GM19240 (cell line): ENCODE data around the gene TFDP1.

Experiments
- DNase-seq: peaks from one replicate; pipeline ENCODE4 v3.0.0; 2011; ENCODE audit warnings: low spot score; ENCODE audit not compliant: insufficient read length

TFDP1 gene

GRCh38 chr13:113597391-113598080 is 13.0 kb downstream of the TFDP1 start:
- DNase-seq, result no peak

- no peak for DNase-seq
These were observed 13.5 kb downstream of the TFDP1 start for GRCh38 chr13:113598081-113598410.

- DNase-seq, result no peak
These were observed 13.9 kb downstream of the TFDP1 start for GRCh38 chr13:113598481-113598880.

GRCh38 chr13:113599391-113599790 is 14.8 kb downstream of the TFDP1 start:
- no peak for DNase-seq

DNA sequence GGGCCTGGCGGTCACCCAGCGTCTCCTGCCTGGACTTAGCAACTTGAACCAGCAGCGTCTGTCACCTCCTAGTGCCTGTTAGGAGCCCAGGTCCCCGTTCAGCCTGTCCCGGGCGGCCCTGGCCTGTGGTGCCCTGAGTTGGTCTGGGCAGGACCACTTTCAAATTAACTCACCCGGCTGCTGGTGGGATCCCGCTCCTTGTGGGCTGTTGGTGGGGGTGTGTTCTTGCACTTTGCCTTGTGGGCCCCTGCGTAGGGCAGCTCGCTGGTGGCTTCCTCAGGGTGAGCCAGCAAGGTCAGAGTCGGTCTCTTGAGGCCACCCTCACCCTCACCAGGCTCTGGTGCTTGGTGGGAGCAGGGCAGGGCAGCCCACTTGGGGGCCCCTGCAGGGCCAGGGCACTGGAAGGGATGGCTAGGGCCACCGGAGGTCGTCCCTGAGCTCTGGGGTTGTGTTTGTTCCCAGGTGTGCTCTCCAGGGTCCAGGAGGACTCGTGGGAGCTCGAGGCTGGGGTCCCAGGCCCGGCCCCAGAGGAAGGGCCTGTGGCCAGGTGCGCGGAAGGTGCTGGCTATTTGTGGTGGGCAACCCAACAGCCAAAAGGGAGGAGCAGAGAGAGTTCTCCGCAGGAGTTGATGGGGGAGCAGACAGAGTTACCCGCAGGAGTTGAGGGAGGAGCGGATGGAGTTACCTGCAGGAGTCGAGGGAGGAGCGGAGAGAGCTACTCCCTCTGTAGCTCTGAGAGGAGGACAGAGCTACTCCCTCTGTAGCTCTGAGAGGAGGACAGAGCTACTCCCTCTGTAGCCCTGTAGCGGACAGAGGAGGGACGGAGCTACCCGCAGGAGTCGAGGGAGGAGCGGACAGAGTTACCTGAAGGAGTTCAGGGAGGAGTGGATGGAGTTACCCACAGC is 16.9 kb downstream of the TFDP1 start:
- DNase-seq, result no peak

GRCh38 chr13:113602291-113602988 is 17.9 kb downstream of the TFDP1 start:
- DNase-seq, result no peak

DNA sequence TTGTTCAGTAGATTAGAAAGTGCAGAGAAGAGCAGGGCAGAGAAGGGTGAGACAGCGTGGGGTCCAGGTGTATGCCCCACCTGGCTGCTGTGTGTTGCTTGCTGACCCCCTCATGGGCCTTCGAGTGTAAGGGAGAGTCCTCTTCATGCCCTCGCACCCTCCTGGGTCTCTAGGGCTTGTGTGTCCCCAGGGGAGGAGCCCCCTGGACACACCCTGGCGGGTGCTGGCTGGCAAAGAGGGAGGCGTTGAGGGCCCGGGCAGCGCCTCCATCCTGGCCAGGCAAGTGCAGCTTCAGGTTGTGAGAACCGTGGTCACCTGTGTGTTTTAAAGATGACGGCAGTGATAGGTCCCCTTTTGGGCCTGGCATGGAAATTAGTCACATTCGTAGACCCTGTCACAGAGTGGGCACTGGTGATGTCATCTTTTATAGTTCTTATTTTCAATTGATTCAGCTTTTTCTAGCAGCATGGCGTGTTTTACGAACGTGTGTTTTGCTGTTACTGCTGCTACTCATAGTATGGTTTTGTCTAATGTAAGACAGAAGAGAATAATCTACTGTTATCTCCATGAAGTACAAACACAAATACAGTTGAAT is 18.7 kb downstream of the TFDP1 start:
- no peak for DNase-seq

DNA sequence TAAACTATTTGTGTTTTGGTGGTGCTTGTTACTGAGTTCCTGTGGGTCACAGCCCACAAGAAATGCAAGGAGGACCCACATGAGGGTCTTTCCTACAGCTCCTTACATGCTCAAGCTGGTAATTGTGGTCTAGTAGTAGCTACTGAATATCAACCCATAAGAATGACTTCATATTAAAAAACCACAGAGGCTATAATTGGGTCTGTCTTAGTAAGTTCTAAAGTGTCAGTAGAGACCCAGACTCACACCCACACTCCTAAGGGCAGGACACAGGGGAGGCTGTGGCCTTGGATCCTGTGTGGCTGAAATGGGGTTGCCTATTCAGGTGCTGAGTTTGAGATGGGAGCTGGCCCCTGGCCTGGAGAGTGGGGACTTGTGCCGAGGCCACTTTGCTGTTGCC is 19.6 kb downstream of the TFDP1 start:
- no peak for DNase-seq

DNA sequence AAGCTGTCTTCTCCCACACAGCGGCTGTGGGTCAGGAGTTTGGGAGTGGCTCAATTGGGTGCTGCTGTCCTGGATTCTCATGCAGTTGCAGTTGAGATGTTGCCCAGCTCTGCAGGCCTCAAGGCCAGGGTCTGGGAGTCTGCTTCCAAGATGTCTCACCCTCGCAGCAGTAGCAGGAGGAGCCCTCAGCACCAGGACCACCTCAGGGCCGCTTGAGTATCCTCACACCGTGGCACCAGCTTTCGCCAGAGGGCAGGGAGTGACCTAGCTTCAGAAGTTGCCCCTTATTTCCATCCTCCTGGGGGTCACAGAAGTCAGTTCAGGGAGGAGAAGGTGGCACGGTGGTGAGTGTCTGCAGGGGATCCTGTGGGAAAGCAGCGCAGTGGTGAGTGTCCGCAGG is 20.9 kb downstream of the TFDP1 start:
- DNase-seq, result no peak

- DNase-seq, result no peak
These were observed 21.4 kb downstream of the TFDP1 start for GRCh38 chr13:113605866-113606438.

- no peak for DNase-seq
These were observed 22.7 kb downstream of the TFDP1 start for GRCh38 chr13:113607056-113607888.

GRCh38 chr13:113607889-113608635 is 23.5 kb downstream of the TFDP1 start:
- DNase-seq, result no peak

DNA sequence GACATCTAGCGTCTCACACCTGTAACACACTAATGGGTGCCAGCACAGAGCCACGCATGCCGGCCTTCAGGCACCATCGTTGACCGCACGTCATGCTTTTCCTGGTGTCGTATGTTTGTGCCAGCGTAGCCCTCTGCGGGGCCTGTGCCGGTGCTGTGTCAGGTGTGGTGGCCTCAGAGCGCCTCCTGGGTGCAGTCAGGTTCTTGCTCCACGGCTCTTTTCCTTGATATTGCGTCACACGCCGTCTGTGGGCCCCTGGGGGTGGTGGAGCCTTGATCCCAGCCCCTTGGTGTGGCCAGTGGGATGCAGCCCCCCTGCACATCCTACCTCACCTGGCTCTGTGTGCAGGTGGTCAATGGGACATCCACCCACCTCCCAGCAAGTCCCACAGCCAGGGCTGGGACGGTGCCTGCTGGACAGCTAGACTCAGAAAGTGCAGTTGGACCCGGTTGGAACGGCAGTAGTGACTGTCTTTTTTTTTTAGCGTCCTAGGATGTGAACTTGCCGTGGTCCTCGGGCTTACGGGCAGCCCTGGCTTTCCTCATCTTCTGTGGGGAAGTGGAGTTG is 24.5 kb downstream of the TFDP1 start:
- DNase-seq, result no peak

GRCh38 chr13:113609616-113610015 is 25.1 kb downstream of the TFDP1 start:
- no peak for DNase-seq

- DNase-seq, result no peak
These were observed 25.7 kb downstream of the TFDP1 start for GRCh38 chr13:113610266-113610665.

- no peak for DNase-seq
These were observed 27.4 kb downstream of the TFDP1 start for GRCh38 chr13:113611996-113612395.

DNA sequence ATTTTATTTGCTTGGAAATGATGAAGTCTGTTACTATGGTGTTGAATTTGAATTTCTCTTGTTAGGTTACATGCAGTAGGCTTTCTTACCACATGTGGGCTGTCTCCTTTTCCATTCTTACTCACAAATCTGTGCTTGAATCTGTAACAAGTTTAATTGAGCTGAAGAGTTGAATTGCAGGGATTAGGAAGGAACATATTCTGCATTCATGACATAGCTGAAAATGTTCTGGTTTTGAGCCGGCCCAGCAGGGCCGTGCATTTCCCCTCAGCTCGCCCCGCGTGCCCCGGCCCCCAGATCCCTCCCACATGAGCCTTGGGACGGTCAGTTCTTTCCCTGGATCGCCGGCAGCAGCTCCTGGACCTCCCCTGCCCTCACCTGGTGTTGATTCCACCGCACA is 28.1 kb downstream of the TFDP1 start:
- DNase-seq, result no peak

DNA sequence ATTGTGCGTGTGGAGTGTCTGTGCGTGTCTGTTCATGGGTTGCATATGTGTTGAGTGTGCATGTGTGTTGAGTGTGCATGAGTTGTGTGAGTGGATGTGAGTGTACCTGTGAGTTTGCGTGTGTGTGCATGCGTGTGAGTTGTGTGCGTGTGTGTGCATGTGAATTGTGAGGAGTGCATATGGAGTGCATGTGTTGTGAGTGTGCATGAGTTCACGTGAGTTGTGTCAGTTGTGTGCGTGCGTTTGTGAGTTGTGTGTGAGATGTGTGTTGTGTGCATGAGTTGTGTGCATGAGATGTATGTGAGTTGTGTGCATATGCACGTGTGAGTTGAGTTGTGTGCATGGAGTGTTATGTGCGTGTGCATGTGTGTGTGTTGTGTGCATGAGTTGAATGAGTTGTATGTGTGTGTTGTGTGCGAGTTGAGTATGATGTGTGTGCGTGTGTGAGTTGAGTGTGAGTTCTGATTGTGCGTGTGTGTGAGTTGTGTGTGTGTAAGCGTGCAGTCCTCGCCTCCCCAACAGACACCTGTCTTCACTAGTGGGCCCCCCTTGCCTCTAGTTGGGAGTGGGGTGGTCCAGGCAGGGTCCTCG is 29.3 kb downstream of the TFDP1 start:
- DNase-seq, result no peak

DNA sequence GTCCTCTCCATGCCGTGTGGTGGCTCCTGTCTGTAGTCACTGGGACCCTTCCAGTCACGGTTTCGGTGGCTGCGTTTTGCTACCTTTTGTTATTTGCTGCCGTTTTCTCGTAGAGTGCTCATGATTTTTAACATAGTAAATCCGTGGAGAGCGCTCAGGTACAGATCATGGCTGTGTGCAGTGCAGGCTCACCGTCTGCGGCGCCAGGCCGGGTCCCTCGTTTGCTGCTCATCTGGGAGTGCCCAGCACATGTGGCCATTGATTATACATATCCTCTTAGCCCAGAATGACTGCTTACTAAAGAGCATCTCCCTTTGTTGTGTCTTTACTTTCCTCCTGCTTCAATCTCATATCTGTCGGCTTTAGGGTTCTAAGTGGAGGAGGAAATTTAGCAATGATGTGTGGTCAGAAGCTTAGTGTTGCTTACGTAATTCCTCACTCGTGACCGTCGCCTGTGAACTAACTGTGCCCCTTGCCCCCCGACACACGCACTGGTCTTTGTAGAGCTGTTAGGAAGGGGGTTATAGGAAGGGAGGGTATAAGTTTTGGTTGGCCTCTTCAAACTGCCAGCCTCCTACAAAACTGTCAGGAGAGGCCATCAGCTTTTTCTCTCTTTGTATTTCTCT is 31.8 kb downstream of the TFDP1 start:
- DNase-seq, result no peak
